Adipocyte (in vitro differentiated cells): ENCODE data around the gene PCBP3.
"Not testable (repeated sequence)": the region's sequence is repeated elsewhere in the genome, so short reads cannot be mapped to it uniquely, and the experiment has no call there.

Experiments
- DNase-seq: peaks from one replicate; pipeline ENCODE4 v3.0.0-alpha.2; 2015; ENCODE audit warnings: low read depth
- H3K27me3 ChIP-seq: replicated peaks from 2 replicates; pipeline ENCODE4 v1.7.0; 2013; ENCODE audit warnings: mild to moderate bottlenecking, low read length, moderate library complexity; ENCODE audit not compliant: control insufficient read depth, insufficient read depth
- H3K36me3 ChIP-seq: 2 replicates; pipeline ENCODE4 v1.7.0; 2013; ENCODE audit warnings: low read length, mild to moderate bottlenecking, moderate library complexity; ENCODE audit not compliant: control insufficient read depth, insufficient read depth, severe bottlenecking
- H3K4me1 ChIP-seq: 2 replicates; pipeline ENCODE4 v1.7.0; 2013; ENCODE audit warnings: mild to moderate bottlenecking, low read length, moderate library complexity; ENCODE audit not compliant: control insufficient read depth, insufficient read depth
- H3K4me3 ChIP-seq: 2 replicates; pipeline ENCODE4 v1.7.0; 2013; ENCODE audit warnings: mild to moderate bottlenecking, low read length, moderate library complexity
- H3K9ac ChIP-seq: 2 replicates; pipeline ENCODE4 v1.7.0; 2013; ENCODE audit warnings: mild to moderate bottlenecking, low read length, moderate library complexity
- H3K9me3 ChIP-seq: 2 replicates; pipeline ENCODE4 v1.7.0; 2013; ENCODE audit warnings: mild to moderate bottlenecking, low read length, moderate library complexity; ENCODE audit not compliant: control insufficient read depth

The PCBP3 gene

DNA sequence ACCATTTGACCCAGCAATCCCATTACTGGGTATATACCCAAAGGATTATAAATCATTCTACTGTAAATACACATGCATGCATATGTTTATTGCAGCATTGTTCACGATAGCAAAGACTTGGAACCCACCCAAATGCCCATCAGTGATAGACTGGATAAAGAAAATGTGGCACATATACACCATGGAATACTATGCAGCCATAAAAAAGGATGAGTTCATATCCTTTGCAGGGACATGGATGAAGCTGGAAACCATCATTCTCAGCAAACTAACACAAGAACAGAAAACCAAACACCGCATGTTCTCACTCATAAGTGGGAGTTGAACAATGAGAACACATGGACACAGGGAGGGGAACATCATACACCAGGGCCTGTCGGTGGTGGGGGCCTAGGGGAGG is 12.6 kb downstream of the PCBP3 start:
- not testable (repeated sequence) for H3K36me3 ChIP-seq, H3K9ac ChIP-seq, DNase-seq, H3K4me3 ChIP-seq, H3K27me3 ChIP-seq, H3K9me3 ChIP-seq
- peaks cover 45% of the 10 kb centered on the region for H3K4me1 ChIP-seq

DNA sequence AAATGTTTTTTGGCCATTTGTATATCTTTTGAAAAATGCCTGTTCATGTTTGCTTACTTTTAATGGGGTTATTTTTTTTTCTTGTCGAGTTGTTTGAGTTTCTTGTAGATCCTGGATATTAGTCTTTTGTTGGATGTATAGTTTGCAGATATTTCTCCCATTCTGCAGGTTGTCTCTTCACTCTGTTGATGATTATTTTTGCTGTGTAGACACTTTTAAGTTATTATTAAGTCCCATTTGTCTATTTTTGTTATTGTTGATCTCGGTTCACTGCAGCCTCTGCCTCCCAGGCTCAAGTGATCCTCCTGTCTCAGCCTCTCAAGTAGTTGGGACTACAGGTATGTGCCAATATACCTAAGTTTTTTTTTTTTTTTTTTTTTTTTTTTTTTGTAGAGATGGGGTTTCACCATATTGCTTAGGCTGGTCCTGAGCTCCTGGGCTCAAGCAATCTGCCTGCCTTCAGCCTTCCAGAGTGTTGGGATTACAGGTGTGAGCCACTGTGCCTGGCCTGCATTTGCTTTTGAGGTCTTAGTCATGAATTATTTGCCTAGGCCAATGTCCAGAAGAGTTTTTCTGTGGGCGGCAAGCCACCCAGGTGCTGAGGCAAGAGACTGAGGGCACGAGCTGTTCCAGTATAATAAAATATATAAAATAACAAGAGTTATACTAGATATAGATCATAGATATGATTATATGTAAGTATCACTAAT is 18.5 kb downstream of the PCBP3 start:
- not testable (repeated sequence) for H3K9ac ChIP-seq, H3K27me3 ChIP-seq, H3K4me3 ChIP-seq, DNase-seq, H3K36me3 ChIP-seq
- Histone ChIP-seq H3K4me1 (peaks cover 13% of the 10 kb centered on the region), H3K9me3 (peaks cover 20% of the 10 kb centered on the region)

DNA sequence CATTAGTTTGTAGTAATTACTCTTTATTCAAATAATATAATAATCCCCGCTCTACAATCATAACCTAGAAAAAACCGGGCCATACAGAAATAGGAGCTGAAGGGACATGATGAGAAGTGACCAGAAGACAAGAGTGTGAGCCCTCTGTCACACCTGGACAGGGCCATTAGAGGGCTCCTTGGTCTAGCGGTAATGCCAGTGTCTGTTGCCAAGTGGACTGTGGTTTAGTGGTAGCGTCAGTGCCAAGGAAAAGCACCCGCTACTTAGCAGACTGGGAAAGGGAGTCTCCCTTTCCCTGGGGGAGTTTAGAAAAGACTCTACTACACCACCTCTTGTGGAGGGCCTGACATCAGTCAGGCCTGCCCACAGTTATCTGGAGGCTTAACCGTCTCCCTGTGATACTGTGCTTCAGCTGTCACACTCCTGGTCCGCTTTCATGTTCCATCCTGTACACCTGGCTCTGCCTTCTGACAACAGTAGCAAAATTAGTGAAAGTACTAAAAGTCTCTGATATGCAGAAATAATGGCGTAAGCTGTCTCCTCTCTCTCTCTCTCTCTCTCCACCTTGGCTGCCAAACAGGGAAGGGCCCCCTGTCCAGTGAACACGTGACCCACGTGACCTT is 19.2 kb downstream of the PCBP3 start:
- not testable (repeated sequence) for H3K9ac ChIP-seq, DNase-seq, H3K27me3 ChIP-seq, H3K4me3 ChIP-seq, H3K36me3 ChIP-seq
- Histone ChIP-seq H3K4me1 (peaks cover 13% of the 10 kb centered on the region), H3K9me3 (peaks cover 26% of the 10 kb centered on the region)

DNA sequence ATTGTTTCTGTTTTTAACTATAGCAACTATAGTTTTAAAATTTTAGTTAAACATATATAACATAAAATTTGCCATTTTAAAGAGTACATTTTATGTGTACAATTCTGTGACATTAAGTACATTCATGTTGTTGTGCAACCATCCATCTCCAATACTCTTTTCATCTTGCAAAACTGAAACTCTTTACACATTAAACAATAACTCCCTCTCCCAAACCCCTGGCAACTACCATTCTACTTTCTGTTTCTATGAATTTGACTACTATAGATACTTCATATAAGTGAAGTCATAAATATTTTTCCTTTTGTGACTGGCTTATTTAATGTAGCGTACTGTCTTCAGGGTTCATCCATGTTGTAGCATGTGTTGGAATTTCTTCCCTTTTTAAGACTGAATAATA is 25.9 kb downstream of the PCBP3 start:
- Histone ChIP-seq H3K4me1 (no peaks in the 10 kb centered on the region), H3K9me3 (peaks cover 26% of the 10 kb centered on the region), H3K27me3 (no peaks in the 10 kb centered on the region), H3K36me3 (peaks cover 28% of the 10 kb centered on the region), H3K4me3 (no peak overlapping the region), H3K9ac (no peak overlapping the region)
- DNase-seq = no peak

DNA sequence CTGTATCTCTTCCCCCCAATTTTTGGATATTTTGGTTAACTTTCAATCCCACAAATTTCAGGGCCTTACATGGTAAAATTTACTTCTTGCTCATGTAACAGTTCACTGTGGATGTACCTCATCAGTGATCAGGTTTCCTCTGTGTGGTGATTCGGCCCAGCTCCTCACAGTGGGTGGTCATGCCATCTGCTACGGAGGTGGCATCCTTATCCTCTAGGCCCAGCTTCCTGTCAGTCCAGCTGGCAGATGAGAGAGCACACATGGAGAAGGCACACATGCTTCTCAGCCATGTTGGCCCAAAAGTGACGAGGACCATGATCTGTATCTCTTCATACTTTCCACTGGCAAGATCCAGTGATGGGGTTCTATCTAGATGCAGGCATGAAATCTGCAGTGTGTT is 27.2 kb downstream of the PCBP3 start:
- H3K9ac ChIP-seq = no peak overlapping the region
- H3K9me3 ChIP-seq = peaks cover 23% of the 10 kb centered on the region
- DNase-seq = no peak
- H3K4me1 ChIP-seq = no peaks in the 10 kb centered on the region
- H3K27me3 ChIP-seq = no peaks in the 10 kb centered on the region
- H3K36me3 ChIP-seq = peaks cover 38% of the 10 kb centered on the region
- H3K4me3 ChIP-seq = no peak overlapping the region

DNA sequence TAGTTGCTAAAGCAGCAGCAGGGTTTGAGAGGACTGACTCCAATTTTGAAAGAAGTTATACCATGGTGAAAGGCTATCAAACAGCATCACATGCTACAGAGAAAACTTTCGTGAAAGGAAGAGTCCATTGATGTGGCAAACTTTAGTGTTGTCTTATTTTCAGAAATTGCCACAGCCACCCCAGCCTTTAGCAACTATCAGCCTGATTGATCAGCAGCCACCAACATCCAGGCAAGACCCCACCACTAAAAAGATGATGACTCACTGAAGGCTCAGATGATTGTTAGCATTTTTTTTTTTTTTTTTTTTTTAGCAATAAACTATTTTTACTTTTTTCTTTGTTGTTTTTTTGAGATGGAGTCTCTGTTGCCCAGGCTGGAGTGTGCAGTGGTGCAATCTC is 35.3 kb downstream of the PCBP3 start:
- H3K36me3 ChIP-seq = peaks cover 16% of the 10 kb centered on the region
- H3K4me1 ChIP-seq, H3K9me3 ChIP-seq, H3K9ac ChIP-seq, H3K27me3 ChIP-seq, DNase-seq, H3K4me3 ChIP-seq: not testable (repeated sequence)

DNA sequence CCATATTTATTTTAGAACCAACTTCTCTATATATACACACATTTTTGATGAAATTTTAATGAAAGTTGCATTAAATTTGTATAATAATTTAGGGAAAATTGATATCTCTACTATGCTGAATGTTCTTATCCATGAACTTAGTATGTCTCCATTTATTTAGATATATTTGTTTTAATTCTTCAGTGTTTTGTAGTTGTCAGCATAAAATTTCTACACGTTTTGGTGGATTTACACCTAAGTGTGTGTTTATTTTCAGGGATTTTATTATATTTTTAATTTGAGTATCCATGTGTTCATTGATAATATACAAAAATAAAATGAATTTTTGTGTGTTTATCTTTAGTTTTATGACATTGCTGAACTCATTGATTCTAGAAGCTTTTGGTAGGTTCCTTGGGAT is 36.7 kb downstream of the PCBP3 start:
- Histone ChIP-seq H3K4me3 (no peak overlapping the region), H3K9me3 (no peaks in the 10 kb centered on the region), H3K4me1 (no peaks in the 10 kb centered on the region), H3K9ac (no peak overlapping the region), H3K36me3 (peaks cover 3% of the 10 kb centered on the region), H3K27me3 (no peaks in the 10 kb centered on the region)
- DNase-seq = no peak

DNA sequence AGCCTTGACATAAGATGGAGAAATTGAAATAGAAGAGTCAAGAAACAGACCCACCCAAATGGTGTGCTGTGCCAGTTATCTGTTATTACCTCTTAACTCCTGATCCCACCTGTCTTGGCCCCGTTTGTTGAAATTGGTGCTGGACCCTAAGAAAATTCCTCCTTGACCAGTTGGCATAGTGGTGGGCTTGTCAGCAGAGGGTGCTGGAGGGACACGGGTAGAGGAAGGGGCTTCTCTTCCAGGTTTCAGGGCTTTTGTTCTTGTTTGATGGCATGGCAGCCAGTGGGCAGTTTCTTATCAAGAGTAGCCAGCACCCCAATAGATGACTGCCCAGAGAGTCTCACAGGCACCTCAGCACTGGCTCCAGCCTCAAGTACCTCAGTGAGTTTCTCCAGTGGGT is 51.6 kb downstream of the PCBP3 start:
- no peak overlapping the region for H3K4me3 ChIP-seq
- H3K36me3 ChIP-seq = no peaks in the 10 kb centered on the region
- H3K27me3 ChIP-seq = no peaks in the 10 kb centered on the region
- H3K9me3 ChIP-seq = peaks cover 5% of the 10 kb centered on the region
- no peak overlapping the region for H3K9ac ChIP-seq
- peaks cover 16% of the 10 kb centered on the region for H3K4me1 ChIP-seq
- no peak for DNase-seq

DNA sequence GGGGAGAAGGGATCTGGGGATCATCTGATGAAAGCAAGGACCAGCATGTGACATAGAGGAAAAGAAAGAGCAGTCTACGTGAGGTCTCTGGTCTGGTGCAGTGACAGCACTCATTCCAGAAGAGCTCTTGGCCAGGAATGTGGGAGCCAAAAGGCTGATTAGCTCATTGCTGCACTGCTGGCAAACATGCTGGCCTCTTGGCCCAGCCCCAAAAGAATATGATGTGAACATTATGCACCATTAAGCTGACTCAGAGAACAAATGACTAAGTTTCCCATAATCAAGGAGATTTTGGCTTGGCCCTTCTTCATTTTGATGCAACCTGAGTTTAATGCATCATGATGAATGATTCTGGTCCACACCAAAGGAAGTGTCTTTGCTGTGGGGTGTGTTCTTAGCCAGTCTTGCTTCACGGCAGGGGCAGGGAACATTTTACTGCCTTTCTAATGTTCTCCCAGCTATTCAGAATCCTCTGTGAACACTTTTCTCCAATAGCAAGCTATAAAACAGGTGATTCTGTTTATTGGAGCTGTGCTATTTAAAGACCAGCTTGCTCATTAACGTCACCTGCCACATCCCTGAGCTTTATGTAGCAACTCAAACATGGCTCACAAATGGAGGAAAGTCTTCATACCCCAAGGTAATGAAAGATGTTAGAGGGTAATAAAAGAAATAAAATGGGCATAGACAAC is 55.1 kb downstream of the PCBP3 start:
- peaks cover 5% of the 10 kb centered on the region for H3K9me3 ChIP-seq
- H3K9ac ChIP-seq = peak overlapping the region; percentile 27
- peak; percentile 84 for DNase-seq
- H3K36me3 ChIP-seq = no peaks in the 10 kb centered on the region
- H3K27me3 ChIP-seq = no peaks in the 10 kb centered on the region
- peaks cover 22% of the 10 kb centered on the region for H3K4me1 ChIP-seq
- H3K4me3 ChIP-seq = no peak overlapping the region

DNA sequence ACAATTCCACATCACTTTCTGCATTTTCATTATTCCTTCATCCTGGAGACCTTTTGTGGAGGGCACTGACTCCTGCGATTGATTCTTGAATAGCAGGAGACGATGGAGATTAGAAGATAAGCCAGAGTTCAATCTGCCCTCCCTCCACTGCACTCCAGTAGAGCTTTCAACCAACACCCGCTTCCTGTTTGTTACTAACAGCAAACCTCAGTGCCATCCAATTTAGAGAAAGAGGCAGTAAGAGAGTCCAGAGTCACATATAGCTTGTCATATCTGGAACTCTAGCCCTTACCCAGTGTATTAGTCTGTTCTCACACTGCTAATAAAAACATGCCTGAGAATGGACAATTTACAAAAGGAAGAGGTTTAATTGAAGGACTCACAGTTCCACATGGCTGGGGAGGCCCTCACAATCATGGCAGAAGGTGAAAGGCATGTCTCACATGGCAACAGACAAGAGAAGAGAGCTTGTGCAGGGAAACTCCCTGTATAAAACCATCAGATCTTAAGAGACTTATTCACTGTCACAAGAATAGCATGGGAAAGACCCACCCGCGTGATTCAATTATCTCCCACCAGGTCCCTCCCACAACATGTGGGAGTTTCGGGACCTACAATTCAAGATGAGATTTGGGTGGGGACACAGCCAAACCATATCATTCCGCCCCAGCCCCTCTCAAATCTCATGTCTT is 55.9 kb downstream of the PCBP3 start:
- no peak overlapping the region for H3K4me3 ChIP-seq

DNA sequence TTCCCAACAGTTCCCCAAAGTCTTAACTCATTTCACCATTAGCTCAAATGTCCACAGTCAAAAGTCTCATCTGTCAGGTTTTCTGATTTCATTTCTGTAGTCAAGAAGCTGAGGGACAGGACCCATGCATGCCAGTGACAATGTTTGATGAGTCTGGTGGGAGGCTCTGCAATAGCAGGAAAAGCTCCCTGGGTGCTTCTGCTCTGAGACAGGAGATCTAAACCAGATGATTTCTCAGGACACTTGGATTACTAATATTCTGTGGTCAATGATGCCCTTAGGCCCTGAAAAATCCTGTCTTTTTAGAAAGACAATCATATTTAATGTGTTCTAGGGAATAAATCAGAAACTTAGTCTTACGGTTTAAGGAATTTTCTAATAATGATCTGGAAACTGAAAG is 56.4 kb downstream of the PCBP3 start:
- Histone ChIP-seq H3K4me1 (peaks cover 22% of the 10 kb centered on the region), H3K9me3 (peaks cover 5% of the 10 kb centered on the region), H3K36me3 (no peaks in the 10 kb centered on the region), H3K4me3 (no peak overlapping the region), H3K27me3 (no peaks in the 10 kb centered on the region), H3K9ac (no peak overlapping the region)
- no peak for DNase-seq

More for the DNA sequence above, 55.9 kb downstream of the PCBP3 start:
- Histone ChIP-seq H3K4me1 (peaks cover 22% of the 10 kb centered on the region), H3K36me3 (no peaks in the 10 kb centered on the region), H3K27me3 (no peaks in the 10 kb centered on the region), H3K9ac (peak overlapping the region; percentile 27), H3K9me3 (peaks cover 5% of the 10 kb centered on the region)
- no peak for DNase-seq
